ENCODE measurements around the gene SYNRG. TPM values are rescaled to one million over a fixed set of nuclear protein-coding genes. Genes with fewer than 3 reads are reported as not detected.

Gene SYNRG
- total and polyA plus RNA-seq, 2 donors (not counting 3 experiments of a cell fraction or from before 2014, with no cell fraction given) = 15.3 to 42.2 TPM

GRCh38 chr17:37483311-37484039, 125.7 kb downstream of the SYNRG start:
- Histone ChIP-seq H3K27ac (ENCODE audit: insufficient read depth, low read depth, low read length) (no peak overlapping the region), H3K4me2 (ENCODE audit: insufficient read depth, low read length) (no peak overlapping the region), H3K4me1 (ENCODE audit: control insufficient read depth, extremely low read depth, insufficient read depth, low read length) (peaks cover 7% of the 10 kb centered on the region), H3K36me3 (ENCODE audit: control insufficient read depth in 2 of 2, extremely low read depth in 1 of 2, insufficient read depth in 2 of 2, low read length in 2 of 2) (no peaks in the 10 kb centered on the region), H4K20me1 (replicated peaks; ENCODE audit: control insufficient read depth, extremely low read depth, insufficient read depth, low read length) (no peaks in the 10 kb centered on the region), H2AFZ (ENCODE audit: low read depth, low read length) (no peak overlapping the region), H3K9me1 (replicated peaks; ENCODE audit: control insufficient read depth, extremely low read depth, insufficient read depth, low read length) (no peaks in the 10 kb centered on the region), H3K79me2 (ENCODE audit: control insufficient read depth, insufficient read depth, low read length) (no peaks in the 10 kb centered on the region), H3K9ac (replicated peaks; ENCODE audit: extremely low read depth, insufficient read depth, low read length) (no peak overlapping the region), H3K9me3 (replicated peaks; ENCODE audit: control insufficient read depth, insufficient read depth, low read length) (no peaks in the 10 kb centered on the region), H3K4me3 (replicated peaks in 1 of 3; ENCODE audit: insufficient read depth in 1 of 3, low read depth in 1 of 3, low read length in 3 of 3) (no peak overlapping the region), H3K27me3 (ENCODE audit: control insufficient read depth in 2 of 2, insufficient read depth in 2 of 2, low read length in 2 of 2) (no peaks in the 10 kb centered on the region)
- CTCF ChIA-PET = no interaction called here
- intact Hi-C loops (cut with micrococcal nuclease) (no loop called here), dilution Hi-C loops (cut with MboI; ENCODE audit: extremely low pct_ligation_motif_present, low sequenced_read_pairs) (no loop called here)
- FAIRE-seq = no peak
- no peak for DNase-seq (ENCODE audit: low read depth, low spot score)
- POLR2A ChIA-PET = no interaction called here
- TF ChIP-seq FOS (IDR thresholded peaks at IDR 0.05; ENCODE audit: borderline replicate concordance, insufficient read depth, low read length) (no peak), MAX (IDR thresholded peaks at IDR 0.05; ENCODE audit: insufficient read depth, insufficient read length) (no peak), POLR2AphosphoS5 (IDR thresholded peaks at IDR 0.05; ENCODE audit: insufficient read depth, low read depth, low read length) (no peak), JUN (IDR thresholded peaks at IDR 0.05; ENCODE audit: borderline replicate concordance, insufficient read depth, insufficient read length, low read depth) (no peak), CTCF (IDR thresholded peaks at IDR 0.05; ENCODE audit: extremely low read depth in 1 of 2, insufficient read depth in 1 of 2, low read depth in 1 of 2, low read length in 2 of 2) (no peak), EZH2 (IDR thresholded peaks at IDR 0.05; ENCODE audit: borderline replicate concordance, low read depth, low read length, severe bottlenecking) (no peak), MYC (IDR thresholded peaks at IDR 0.05; ENCODE audit: low read depth, low read length) (no peak), GATA2 (IDR thresholded peaks at IDR 0.05; ENCODE audit: insufficient read depth, insufficient read length, low read depth, low read length) (no peak), POLR2A (IDR thresholded peaks at IDR 0.05; ENCODE audit: low read depth, low read length) (no peak)
- BruUV-seq (replicated peaks) = no TSS peak

Measured in endothelial cell of umbilical vein (primary cell).